WTC11 (cell line): Measurements from ENCODE around the gene ICE2. TPM values are rescaled to one million over a fixed set of nuclear protein-coding genes. Genes with fewer than 3 reads are reported as not detected.

ENCODE experiments used
- ATAC-seq: fragments of 200-7000 bp; cut with Tn5 transposase; 2 replicates; pipeline ENCODE4 v1.10.0; 2021; ENCODE audit warnings: mild to moderate bottlenecking, moderate library complexity
- CTCF ChIA-PET: fragments of 300-600 bp; sonication (Branson Sonifier 250); formaldehyde crosslinking; loops from one replicate; lab custom pipeline; 2021; ENCODE audit warnings: antibody characterized with exemption; lab: Charles Lee
- POLR2A ChIA-PET: fragments of 350-600 bp; sonication (Branson Sonifier 250); formaldehyde crosslinking; loops from one replicate; lab custom pipeline; 2021; ENCODE audit warnings: antibody characterized with exemption; lab: Charles Lee
- DNase-seq: peaks from one replicate; pipeline ENCODE4 v3.0.0; 2021; ENCODE audit warnings: low spot score
- H3K27ac Mint-ChIP-seq: 2 replicates; pipeline ENCODE4 v1.8.0; 2021; ENCODE audit warnings: mixed read lengths
- H3K27me3 Mint-ChIP-seq: 2 replicates; pipeline ENCODE4 v1.8.0; 2021; ENCODE audit warnings: low read depth, mild to moderate bottlenecking, moderate library complexity, mixed read lengths
- H3K36me3 Mint-ChIP-seq: 2 replicates; pipeline ENCODE4 v1.8.0; 2021; ENCODE audit warnings: mixed read lengths
- H3K4me1 Mint-ChIP-seq: 2 replicates; pipeline ENCODE4 v1.8.0; 2022; ENCODE audit warnings: mixed read lengths
- H3K4me3 Mint-ChIP-seq: 2 replicates; pipeline ENCODE4 v1.8.0; 2021; ENCODE audit warnings: mild to moderate bottlenecking, moderate library complexity, mixed read lengths
- H3K9me3 Mint-ChIP-seq: 2 replicates; pipeline ENCODE4 v1.8.0; 2021; ENCODE audit warnings: mixed read lengths
- EMX1 ChIP-seq: fragments of 250-450 bp; sonication (Bioruptor Pico); IDR thresholded peaks from 2 replicates; pipeline ENCODE4 v1.8.0; 2021; ENCODE audit warnings: mild to moderate bottlenecking
- ERG ChIP-seq: fragments of 250-450 bp; sonication (Bioruptor Pico); IDR thresholded peaks from 2 replicates; pipeline ENCODE4 v1.8.0; 2021; ENCODE audit warnings: mild to moderate bottlenecking
- HMGA2 ChIP-seq: fragments of 250-450 bp; sonication (Bioruptor Pico); IDR thresholded peaks from 2 replicates; pipeline ENCODE4 v1.4.0; 2021; ENCODE audit warnings: mild to moderate bottlenecking, moderate library complexity
- MYBL2 ChIP-seq: sonication (generic); formaldehyde crosslinking; IDR thresholded peaks from 2 replicates; pipeline ENCODE4 v1.8.1; 2023; ENCODE audit warnings: mild to moderate bottlenecking, moderate library complexity, missing genetic modification reagents
- NFYB ChIP-seq: sonication (generic); formaldehyde crosslinking; conservative IDR thresholded peaks from 2 replicates; pipeline ENCODE4 v1.8.0; 2022; ENCODE audit warnings: low read depth, missing genetic modification reagents
- NR2C2 ChIP-seq: sonication (generic); formaldehyde crosslinking; IDR thresholded peaks from 2 replicates; pipeline ENCODE4 v1.8.0; 2022; ENCODE audit warnings: mild to moderate bottlenecking, missing genetic modification reagents
- SMAD4 ChIP-seq: sonication (generic); formaldehyde crosslinking; IDR thresholded peaks from 2 replicates; pipeline ENCODE4 v1.8.0; 2022; ENCODE audit warnings: mild to moderate bottlenecking, missing genetic modification reagents
- TEAD4 ChIP-seq: sonication (generic); formaldehyde crosslinking; IDR thresholded peaks from 2 replicates; pipeline ENCODE4 v1.8.0; 2022; ENCODE audit warnings: mild to moderate bottlenecking, missing genetic modification reagents
- ZBTB21 ChIP-seq: sonication (generic); formaldehyde crosslinking; IDR thresholded peaks from 2 replicates; pipeline ENCODE4 v1.8.1; 2023; ENCODE audit warnings: mild to moderate bottlenecking, missing genetic modification reagents, borderline replicate concordance
- ZNF232 ChIP-seq: sonication (generic); formaldehyde crosslinking; IDR thresholded peaks from 2 replicates; pipeline ENCODE4 v1.8.0; 2022; ENCODE audit warnings: mild to moderate bottlenecking, missing genetic modification reagents
- total RNA-seq: library from RNA; stranded (reverse); gene quantifications from 3 replicates; pipeline ENCODE4 v1.2.3, GENCODE V29; 2021
- TF ChIP-seq, protein P1 (sequence below): sonication (generic); formaldehyde crosslinking; IDR thresholded peaks from 2 replicates; pipeline ENCODE4 v1.8.1; 2023; ENCODE audit warnings: mild to moderate bottlenecking, moderate library complexity, missing genetic modification reagents
- TF ChIP-seq, protein P2 (sequence below): sonication (generic); formaldehyde crosslinking; IDR thresholded peaks from 2 replicates; pipeline ENCODE4 v1.8.0; 2022; ENCODE audit warnings: mild to moderate bottlenecking, missing genetic modification reagents
- TF ChIP-seq, protein P3 (sequence below): sonication (generic); formaldehyde crosslinking; IDR thresholded peaks from 2 replicates; pipeline ENCODE4 v1.8.0; 2022; ENCODE audit warnings: mild to moderate bottlenecking, missing genetic modification reagents
- TF ChIP-seq, protein P4 (sequence below): sonication (generic); formaldehyde crosslinking; conservative IDR thresholded peaks from 2 replicates; pipeline ENCODE4 v1.8.1; 2023; ENCODE audit warnings: mild to moderate bottlenecking, low read depth, missing genetic modification reagents, moderate library complexity
- TF ChIP-seq, protein P5 (sequence below): fragments of 250-450 bp; sonication (Bioruptor Pico); IDR thresholded peaks from 2 replicates; pipeline ENCODE4 v1.9.0; 2021; ENCODE audit warnings: mild to moderate bottlenecking, borderline replicate concordance

Gene ICE2
- total RNA-seq, 1 experiment from 2014 or later, result 76.9 TPM

DNA sequence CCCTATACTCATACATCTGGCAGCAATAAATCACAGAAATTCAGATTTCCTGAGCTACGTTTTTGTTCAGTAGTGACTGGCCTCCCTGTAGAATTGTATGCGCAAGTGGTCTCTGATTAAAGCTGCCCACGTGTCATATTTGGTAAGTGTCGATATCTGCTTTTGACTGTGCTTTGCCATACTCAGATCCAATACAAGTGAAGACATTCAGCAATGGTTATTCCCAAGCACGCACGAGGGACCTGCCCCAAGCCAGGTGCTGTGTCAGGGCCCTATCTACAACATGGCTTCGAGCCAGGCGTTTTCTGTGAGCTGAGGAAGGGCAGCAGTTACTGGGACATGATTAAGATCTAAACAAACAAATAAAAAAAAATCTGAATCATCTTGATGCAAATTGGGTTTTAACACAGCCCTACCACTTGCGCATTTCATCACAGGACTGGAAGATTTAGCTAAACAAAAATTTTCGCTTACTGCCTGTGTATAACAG, 47.2 kb upstream of the ICE2 start (continued):
- TF ChIP-seq, protein P1, sequence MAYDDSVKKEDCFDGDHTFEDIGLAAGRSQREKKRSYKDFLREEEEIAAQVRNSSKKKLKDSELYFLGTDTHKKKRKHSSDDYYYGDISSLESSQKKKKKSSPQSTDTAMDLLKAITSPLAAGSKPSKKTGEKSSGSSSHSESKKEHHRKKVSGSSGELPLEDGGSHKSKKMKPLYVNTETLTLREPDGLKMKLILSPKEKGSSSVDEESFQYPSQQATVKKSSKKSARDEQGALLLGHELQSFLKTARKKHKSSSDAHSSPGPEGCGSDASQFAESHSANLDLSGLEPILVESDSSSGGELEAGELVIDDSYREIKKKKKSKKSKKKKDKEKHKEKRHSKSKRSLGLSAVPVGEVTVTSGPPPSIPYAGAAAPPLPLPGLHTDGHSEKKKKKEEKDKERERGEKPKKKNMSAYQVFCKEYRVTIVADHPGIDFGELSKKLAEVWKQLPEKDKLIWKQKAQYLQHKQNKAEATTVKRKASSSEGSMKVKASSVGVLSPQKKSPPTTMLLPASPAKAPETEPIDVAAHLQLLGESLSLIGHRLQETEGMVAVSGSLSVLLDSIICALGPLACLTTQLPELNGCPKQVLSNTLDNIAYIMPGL (CRISPR knock-in tag), result no peak
- no peak for TF ChIP-seq NR2C2
- TF ChIP-seq TEAD4 (CRISPR knock-in tag), result no peak
- TF ChIP-seq HMGA2 (CRISPR knock-in tag), result no peak

GRCh38 chr15:60525341-60526039, 46.5 kb upstream of the ICE2 start:
- H3K36me3 Mint-ChIP-seq, result no peaks in the 10 kb centered on the region
- no peaks in the 10 kb centered on the region for H3K27me3 Mint-ChIP-seq
- TF ChIP-seq ZNF232 (CRISPR knock-in tag) (no peak), HMGA2 (CRISPR knock-in tag) (no peak), MYBL2 (CRISPR knock-in tag) (no peak), EMX1 (CRISPR knock-in tag) (no peak), ERG (no peak), ZBTB21 (no peak), SMAD4 (CRISPR knock-in tag) (no peak), NFYB (CRISPR knock-in tag) (no peak)
- TF ChIP-seq, protein P2, sequence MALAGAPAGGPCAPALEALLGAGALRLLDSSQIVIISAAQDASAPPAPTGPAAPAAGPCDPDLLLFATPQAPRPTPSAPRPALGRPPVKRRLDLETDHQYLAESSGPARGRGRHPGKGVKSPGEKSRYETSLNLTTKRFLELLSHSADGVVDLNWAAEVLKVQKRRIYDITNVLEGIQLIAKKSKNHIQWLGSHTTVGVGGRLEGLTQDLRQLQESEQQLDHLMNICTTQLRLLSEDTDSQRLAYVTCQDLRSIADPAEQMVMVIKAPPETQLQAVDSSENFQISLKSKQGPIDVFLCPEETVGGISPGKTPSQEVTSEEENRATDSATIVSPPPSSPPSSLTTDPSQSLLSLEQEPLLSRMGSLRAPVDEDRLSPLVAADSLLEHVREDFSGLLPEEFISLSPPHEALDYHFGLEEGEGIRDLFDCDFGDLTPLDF (CRISPR knock-in tag), result no peak
- TF ChIP-seq, protein P3, sequence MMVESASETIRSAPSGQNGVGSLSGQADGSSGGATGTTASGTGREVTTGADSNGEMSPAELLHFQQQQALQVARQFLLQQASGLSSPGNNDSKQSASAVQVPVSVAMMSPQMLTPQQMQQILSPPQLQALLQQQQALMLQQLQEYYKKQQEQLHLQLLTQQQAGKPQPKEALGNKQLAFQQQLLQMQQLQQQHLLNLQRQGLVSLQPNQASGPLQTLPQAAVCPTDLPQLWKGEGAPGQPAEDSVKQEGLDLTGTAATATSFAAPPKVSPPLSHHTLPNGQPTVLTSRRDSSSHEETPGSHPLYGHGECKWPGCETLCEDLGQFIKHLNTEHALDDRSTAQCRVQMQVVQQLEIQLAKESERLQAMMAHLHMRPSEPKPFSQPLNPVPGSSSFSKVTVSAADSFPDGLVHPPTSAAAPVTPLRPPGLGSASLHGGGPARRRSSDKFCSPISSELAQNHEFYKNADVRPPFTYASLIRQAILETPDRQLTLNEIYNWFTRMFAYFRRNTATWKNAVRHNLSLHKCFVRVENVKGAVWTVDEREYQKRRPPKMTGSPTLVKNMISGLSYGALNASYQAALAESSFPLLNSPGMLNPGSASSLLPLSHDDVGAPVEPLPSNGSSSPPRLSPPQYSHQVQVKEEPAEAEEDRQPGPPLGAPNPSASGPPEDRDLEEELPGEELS, result no peak
- TF ChIP-seq, protein P4, sequence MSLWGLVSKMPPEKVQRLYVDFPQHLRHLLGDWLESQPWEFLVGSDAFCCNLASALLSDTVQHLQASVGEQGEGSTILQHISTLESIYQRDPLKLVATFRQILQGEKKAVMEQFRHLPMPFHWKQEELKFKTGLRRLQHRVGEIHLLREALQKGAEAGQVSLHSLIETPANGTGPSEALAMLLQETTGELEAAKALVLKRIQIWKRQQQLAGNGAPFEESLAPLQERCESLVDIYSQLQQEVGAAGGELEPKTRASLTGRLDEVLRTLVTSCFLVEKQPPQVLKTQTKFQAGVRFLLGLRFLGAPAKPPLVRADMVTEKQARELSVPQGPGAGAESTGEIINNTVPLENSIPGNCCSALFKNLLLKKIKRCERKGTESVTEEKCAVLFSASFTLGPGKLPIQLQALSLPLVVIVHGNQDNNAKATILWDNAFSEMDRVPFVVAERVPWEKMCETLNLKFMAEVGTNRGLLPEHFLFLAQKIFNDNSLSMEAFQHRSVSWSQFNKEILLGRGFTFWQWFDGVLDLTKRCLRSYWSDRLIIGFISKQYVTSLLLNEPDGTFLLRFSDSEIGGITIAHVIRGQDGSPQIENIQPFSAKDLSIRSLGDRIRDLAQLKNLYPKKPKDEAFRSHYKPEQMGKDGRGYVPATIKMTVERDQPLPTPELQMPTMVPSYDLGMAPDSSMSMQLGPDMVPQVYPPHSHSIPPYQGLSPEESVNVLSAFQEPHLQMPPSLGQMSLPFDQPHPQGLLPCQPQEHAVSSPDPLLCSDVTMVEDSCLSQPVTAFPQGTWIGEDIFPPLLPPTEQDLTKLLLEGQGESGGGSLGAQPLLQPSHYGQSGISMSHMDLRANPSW, result no peak
- TF ChIP-seq, protein P5, sequence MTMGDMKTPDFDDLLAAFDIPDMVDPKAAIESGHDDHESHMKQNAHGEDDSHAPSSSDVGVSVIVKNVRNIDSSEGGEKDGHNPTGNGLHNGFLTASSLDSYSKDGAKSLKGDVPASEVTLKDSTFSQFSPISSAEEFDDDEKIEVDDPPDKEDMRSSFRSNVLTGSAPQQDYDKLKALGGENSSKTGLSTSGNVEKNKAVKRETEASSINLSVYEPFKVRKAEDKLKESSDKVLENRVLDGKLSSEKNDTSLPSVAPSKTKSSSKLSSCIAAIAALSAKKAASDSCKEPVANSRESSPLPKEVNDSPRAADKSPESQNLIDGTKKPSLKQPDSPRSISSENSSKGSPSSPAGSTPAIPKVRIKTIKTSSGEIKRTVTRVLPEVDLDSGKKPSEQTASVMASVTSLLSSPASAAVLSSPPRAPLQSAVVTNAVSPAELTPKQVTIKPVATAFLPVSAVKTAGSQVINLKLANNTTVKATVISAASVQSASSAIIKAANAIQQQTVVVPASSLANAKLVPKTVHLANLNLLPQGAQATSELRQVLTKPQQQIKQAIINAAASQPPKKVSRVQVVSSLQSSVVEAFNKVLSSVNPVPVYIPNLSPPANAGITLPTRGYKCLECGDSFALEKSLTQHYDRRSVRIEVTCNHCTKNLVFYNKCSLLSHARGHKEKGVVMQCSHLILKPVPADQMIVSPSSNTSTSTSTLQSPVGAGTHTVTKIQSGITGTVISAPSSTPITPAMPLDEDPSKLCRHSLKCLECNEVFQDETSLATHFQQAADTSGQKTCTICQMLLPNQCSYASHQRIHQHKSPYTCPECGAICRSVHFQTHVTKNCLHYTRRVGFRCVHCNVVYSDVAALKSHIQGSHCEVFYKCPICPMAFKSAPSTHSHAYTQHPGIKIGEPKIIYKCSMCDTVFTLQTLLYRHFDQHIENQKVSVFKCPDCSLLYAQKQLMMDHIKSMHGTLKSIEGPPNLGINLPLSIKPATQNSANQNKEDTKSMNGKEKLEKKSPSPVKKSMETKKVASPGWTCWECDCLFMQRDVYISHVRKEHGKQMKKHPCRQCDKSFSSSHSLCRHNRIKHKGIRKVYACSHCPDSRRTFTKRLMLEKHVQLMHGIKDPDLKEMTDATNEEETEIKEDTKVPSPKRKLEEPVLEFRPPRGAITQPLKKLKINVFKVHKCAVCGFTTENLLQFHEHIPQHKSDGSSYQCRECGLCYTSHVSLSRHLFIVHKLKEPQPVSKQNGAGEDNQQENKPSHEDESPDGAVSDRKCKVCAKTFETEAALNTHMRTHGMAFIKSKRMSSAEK, result no peak
- ChIA-PET CTCF (no interaction called here), POLR2A (no interaction called here)
- DNase-seq (no peak), ATAC-seq (no peak)
- peaks cover 4% of the 10 kb centered on the region for H3K4me1 Mint-ChIP-seq
- no peak overlapping the region for H3K4me3 Mint-ChIP-seq
- H3K27ac Mint-ChIP-seq, result no peak overlapping the region
- no peaks in the 10 kb centered on the region for H3K9me3 Mint-ChIP-seq
